ENCODE data around the gene TOMM6. TPM values are rescaled to one million over a fixed set of nuclear protein-coding genes. Genes with fewer than 3 reads are reported as not detected.

Gene TOMM6
- total and polyA plus RNA-seq, 7 experiments from 2014 or later, result 114 to 449 (median 134) TPM

DNA sequence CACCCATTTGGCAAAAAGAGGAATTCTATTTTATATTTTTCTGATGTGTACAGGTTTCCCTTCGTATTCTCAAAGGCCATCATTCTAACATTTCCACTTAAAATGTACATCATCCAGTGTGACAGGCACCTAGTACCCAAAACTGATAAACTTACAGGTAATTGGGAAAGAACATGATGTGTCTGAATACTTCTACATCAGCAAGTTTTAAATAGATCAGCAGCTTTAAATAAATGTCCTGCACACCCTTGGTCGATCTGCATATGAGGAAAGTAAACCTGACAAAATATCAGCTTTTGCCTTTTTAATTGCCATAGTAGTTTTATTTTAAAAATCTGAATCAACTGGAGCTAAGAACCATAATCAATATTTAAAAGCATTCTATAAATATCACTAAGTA lies 26.5 kb downstream of the TOMM6 start:
- H3K4me1 Mint-ChIP-seq, result peaks cover 0 to 5% (median 2%) of the 10 kb centered on the region in 7 donors
- H3K27ac Mint-ChIP-seq, result no peak overlapping the region
- no peaks in the 10 kb centered on the region for H3K4me1 ChIP-seq (ENCODE audit: control insufficient read depth in 2 of 2, insufficient read depth in 2 of 2, low read length in 2 of 2)
- no peaks in the 10 kb centered on the region for H3K9me3 ChIP-seq (ENCODE audit: control insufficient read depth in 2 of 3, low read length in 3 of 3)
- ATAC-seq, result no peak
- no peaks in the 10 kb centered on the region for H3K9me3 Mint-ChIP-seq
- intact Hi-C loops (cut with micrococcal nuclease), result no loop called here
- no peaks in the 10 kb centered on the region for H3K36me3 ChIP-seq (ENCODE audit: control insufficient read depth in 2 of 3, insufficient read depth in 3 of 3, low read length in 3 of 3)
- ChIA-PET POLR2A (interaction anchor here (0.6 to 0.8 kb wide), 3 partner anchors 14 to 198 kb away, joined by 3 read pairs; no protein-coding TSS in a partner anchor), CTCF (no interaction called here)
- H3K27ac ChIP-seq (ENCODE audit: low read depth, low read length), result no peak overlapping the region
- no peaks in the 10 kb centered on the region for H3K27me3 Mint-ChIP-seq
- no peaks in the 10 kb centered on the region for H3K27me3 ChIP-seq (ENCODE audit: control insufficient read depth in 2 of 2, insufficient read depth in 2 of 2, low read length in 2 of 2)
- no peak overlapping the region for H3K4me3 ChIP-seq (ENCODE audit: low read length)
- H3K4me3 Mint-ChIP-seq, result no peak overlapping the region
- DNase-seq, result no peak
- H3K36me3 Mint-ChIP-seq, result no peaks in the 10 kb centered on the region

DNA sequence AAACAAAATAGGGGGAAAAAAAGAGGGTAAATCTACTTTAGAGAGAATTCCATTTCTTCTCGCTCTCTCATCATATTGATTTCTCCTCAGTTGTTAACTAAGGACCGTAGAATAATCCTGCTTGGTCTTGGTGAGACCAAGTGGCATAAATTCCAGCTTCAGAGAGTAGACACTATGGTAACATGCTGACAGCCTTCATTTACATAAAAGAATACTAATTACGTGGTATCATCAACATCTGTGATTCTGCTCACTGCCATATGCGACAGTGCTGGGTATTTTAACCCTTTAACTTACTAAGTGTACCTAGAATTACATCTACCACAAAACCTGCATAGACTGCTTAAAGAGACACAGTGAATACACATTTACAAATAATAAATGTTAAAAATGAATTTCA lies 27.1 kb downstream of the TOMM6 start:
- H3K36me3 ChIP-seq (ENCODE audit: control insufficient read depth in 2 of 3, insufficient read depth in 3 of 3, low read length in 3 of 3), result no peaks in the 10 kb centered on the region
- H3K9me3 ChIP-seq (ENCODE audit: control insufficient read depth in 2 of 3, low read length in 3 of 3), result no peaks in the 10 kb centered on the region
- ATAC-seq (no peak), DNase-seq (no peak)
- no peaks in the 10 kb centered on the region for H3K4me1 ChIP-seq (ENCODE audit: control insufficient read depth in 2 of 2, insufficient read depth in 2 of 2, low read length in 2 of 2)
- H3K4me1 Mint-ChIP-seq, result peaks cover 0 to 5% (median 2%) of the 10 kb centered on the region in 7 donors
- H3K27me3 ChIP-seq (ENCODE audit: control insufficient read depth in 2 of 2, insufficient read depth in 2 of 2, low read length in 2 of 2), result no peaks in the 10 kb centered on the region
- intact Hi-C loops (cut with micrococcal nuclease), result no loop called here
- no peaks in the 10 kb centered on the region for H3K9me3 Mint-ChIP-seq
- no peaks in the 10 kb centered on the region for H3K36me3 Mint-ChIP-seq
- ChIA-PET POLR2A (no interaction called here), CTCF (no interaction called here)
- no peak overlapping the region for H3K4me3 ChIP-seq (ENCODE audit: low read length)
- H3K27me3 Mint-ChIP-seq, result no peaks in the 10 kb centered on the region
- no peak overlapping the region for H3K27ac Mint-ChIP-seq
- no peak overlapping the region for H3K27ac ChIP-seq (ENCODE audit: low read depth, low read length)
- H3K4me3 Mint-ChIP-seq, result no peak overlapping the region

DNA sequence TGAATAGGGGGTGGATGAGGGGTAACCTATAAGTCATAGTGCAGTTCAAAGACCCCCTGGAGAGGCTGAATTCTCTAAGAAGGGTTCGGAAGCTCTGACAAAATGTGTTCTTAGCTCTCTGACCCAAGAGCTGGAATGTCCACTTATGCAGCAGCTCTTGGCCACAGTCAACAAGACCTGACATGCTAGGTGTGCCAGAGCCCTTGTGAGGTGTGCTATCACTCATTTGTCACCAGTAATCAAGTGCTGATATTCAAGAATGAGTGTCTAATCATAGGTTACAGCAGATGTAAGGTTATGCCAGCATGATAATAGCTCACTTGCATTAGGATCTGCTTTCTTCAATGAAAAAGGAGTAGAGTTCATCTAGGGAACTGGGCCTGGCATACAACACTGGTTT lies 28.1 kb downstream of the TOMM6 start:
- intact Hi-C loops (cut with micrococcal nuclease), result no loop called here
- no peaks in the 10 kb centered on the region for H3K27me3 Mint-ChIP-seq
- no peak overlapping the region for H3K4me3 Mint-ChIP-seq
- H3K4me3 ChIP-seq (ENCODE audit: low read length), result no peak overlapping the region
- CTCF ChIA-PET, result interaction anchor here (0.7 kb wide), 1 partner anchor 492 kb away, joined by 3 read pairs; no protein-coding TSS in a partner anchor
- H3K36me3 Mint-ChIP-seq, result no peaks in the 10 kb centered on the region
- no peak for DNase-seq
- no peaks in the 10 kb centered on the region for H3K36me3 ChIP-seq (ENCODE audit: control insufficient read depth in 2 of 3, insufficient read depth in 3 of 3, low read length in 3 of 3)
- POLR2A ChIA-PET, result interaction anchor here (0.6 kb wide), 1 partner anchor 400 kb away, joined by 3 read pairs; no protein-coding TSS in a partner anchor
- H3K27me3 ChIP-seq (ENCODE audit: control insufficient read depth in 2 of 2, insufficient read depth in 2 of 2, low read length in 2 of 2), result no peaks in the 10 kb centered on the region
- H3K4me1 ChIP-seq (ENCODE audit: control insufficient read depth in 2 of 2, insufficient read depth in 2 of 2, low read length in 2 of 2), result no peaks in the 10 kb centered on the region
- H3K9me3 Mint-ChIP-seq, result no peaks in the 10 kb centered on the region
- no peak overlapping the region for H3K27ac ChIP-seq (ENCODE audit: low read depth, low read length)
- no peak for ATAC-seq
- H3K4me1 Mint-ChIP-seq, result peaks cover 0 to 5% (median 2%) of the 10 kb centered on the region in 7 donors
- H3K9me3 ChIP-seq (ENCODE audit: control insufficient read depth in 2 of 3, low read length in 3 of 3), result no peaks in the 10 kb centered on the region
- peak overlapping the region in 2 of 9 donors; percentile 19 to 77 for H3K27ac Mint-ChIP-seq

DNA sequence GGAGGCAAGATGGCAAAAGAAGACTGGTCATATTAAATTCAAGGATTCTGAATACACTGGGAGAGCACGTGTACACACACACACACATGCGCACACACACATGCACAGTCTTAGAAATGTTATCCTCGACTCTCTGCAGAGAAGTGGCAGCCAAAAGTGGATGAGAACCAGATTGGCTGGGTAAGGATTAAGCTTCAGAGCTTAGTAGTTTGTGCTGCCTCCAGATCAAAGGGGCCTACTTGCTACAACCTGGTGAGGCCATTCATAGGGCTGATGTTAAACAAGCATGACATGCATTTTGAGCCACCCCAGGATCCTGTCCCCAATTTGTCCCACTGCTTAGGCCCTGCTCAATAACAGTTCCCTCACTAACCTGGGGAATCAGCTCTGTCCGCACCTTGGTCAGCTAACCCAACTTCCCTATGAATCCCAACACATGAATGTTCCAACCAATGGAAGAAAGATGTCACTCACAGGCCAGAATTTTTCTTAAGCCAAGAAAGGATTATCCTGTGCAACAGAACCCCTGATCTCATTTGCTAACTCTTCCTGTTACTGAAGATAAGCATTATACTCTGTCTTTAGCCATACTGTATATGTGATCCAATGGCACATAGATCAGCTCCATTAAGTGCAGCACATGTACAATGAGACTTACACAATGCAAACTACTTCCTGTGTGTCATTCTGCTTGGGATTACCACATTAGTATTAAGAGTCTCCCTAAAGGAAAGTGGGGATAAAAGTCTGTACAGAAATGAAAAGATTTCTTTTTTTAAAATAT lies 31.0 kb downstream of the TOMM6 start:
- no peak overlapping the region for H3K4me3 Mint-ChIP-seq
- ChIA-PET POLR2A (no interaction called here), CTCF (no interaction called here)
- Histone ChIP-seq H3K4me1 (ENCODE audit: control insufficient read depth in 2 of 2, insufficient read depth in 2 of 2, low read length in 2 of 2) (no peaks in the 10 kb centered on the region), H3K27me3 (ENCODE audit: control insufficient read depth in 2 of 2, insufficient read depth in 2 of 2, low read length in 2 of 2) (no peaks in the 10 kb centered on the region), H3K4me3 (ENCODE audit: low read length) (no peak overlapping the region), H3K9me3 (ENCODE audit: control insufficient read depth in 2 of 3, low read length in 3 of 3) (no peaks in the 10 kb centered on the region), H3K36me3 (ENCODE audit: control insufficient read depth in 2 of 3, insufficient read depth in 3 of 3, low read length in 3 of 3) (no peaks in the 10 kb centered on the region), H3K27ac (ENCODE audit: low read depth, low read length) (no peak overlapping the region)
- no peaks in the 10 kb centered on the region for H3K27me3 Mint-ChIP-seq
- intact Hi-C loops (cut with micrococcal nuclease), result no loop called here
- DNase-seq (no peak), ATAC-seq (no peak)
- H3K36me3 Mint-ChIP-seq, result no peaks in the 10 kb centered on the region
- H3K9me3 Mint-ChIP-seq, result no peaks in the 10 kb centered on the region
- H3K4me1 Mint-ChIP-seq, result peaks cover 0 to 5% (median 2%) of the 10 kb centered on the region in 7 donors
- H3K27ac Mint-ChIP-seq, result no peak overlapping the region

DNA sequence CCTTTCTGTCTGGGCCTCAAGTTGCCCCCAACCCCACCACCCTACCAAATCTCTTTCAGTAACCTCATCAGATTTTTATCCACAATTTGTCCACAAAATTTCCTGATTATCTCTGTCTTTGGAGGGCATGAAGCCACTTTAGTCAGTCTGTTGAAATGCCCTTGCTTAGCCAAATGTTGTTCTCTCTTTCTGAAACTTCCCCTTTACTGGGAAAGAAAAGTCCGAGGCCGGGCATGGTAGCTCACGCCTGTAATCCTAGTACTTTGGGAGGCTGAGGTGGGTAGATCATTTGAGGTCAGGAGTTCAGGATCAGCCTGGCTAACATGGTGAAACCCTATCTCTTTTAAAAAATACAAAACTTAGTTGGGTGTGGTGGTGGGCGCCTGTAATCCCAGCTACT lies 33.8 kb downstream of the TOMM6 start:
- ATAC-seq, result no peak
- H3K4me3 ChIP-seq (ENCODE audit: low read length), result no peak overlapping the region
- Mint-ChIP-seq H3K27ac (no peak overlapping the region), H3K9me3 (peaks cover 0 to 2% (median 0%) of the 10 kb centered on the region in 11 donors), H3K4me3 (no peak overlapping the region), H3K36me3 (no peaks in the 10 kb centered on the region), H3K27me3 (no peaks in the 10 kb centered on the region), H3K4me1 (peaks cover 0 to 2% (median under 1%) of the 10 kb centered on the region in 7 donors)
- H3K9me3 ChIP-seq (ENCODE audit: control insufficient read depth in 2 of 3, low read length in 3 of 3), result no peaks in the 10 kb centered on the region
- no peak overlapping the region for H3K27ac ChIP-seq (ENCODE audit: low read depth, low read length)
- H3K36me3 ChIP-seq (ENCODE audit: control insufficient read depth in 2 of 3, insufficient read depth in 3 of 3, low read length in 3 of 3), result no peaks in the 10 kb centered on the region
- ChIA-PET POLR2A (interaction anchor here (0.6 kb wide), 1 partner anchor 26 kb away, joined by 3 read pairs; no protein-coding TSS in a partner anchor), CTCF (no interaction called here)
- DNase-seq, result no peak
- intact Hi-C loops (cut with micrococcal nuclease), result no loop called here
- no peaks in the 10 kb centered on the region for H3K27me3 ChIP-seq (ENCODE audit: control insufficient read depth in 2 of 2, insufficient read depth in 2 of 2, low read length in 2 of 2)
- H3K4me1 ChIP-seq (ENCODE audit: control insufficient read depth in 2 of 2, insufficient read depth in 2 of 2, low read length in 2 of 2), result no peaks in the 10 kb centered on the region

DNA sequence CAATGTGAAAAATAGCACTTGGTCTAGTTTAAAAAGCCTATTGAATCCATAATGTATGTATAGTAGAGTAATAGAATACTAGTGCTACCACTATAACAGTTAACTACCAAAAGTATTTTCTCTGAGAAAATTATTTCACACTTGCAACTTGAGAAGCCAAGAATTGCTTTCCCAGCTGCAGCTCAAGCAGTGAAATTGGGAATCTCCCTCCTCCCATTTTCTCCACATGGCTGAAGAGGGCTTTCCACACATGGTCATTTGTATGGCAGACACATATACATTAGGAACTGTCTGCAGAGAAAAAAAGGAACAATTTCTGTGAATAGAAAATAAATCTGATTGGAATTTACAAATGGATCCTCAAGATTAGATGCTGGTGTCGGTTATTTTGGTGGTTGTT lies 34.5 kb downstream of the TOMM6 start:
- no peak for ATAC-seq
- ChIA-PET CTCF (no interaction called here), POLR2A (interaction anchor here (0.7 kb wide), 1 partner anchor 189 kb away, joined by 3 read pairs; no protein-coding TSS in a partner anchor)
- Mint-ChIP-seq H3K4me1 (peaks cover 0 to 1% (median 0%) of the 10 kb centered on the region in 7 donors), H3K27me3 (no peaks in the 10 kb centered on the region), H3K36me3 (no peaks in the 10 kb centered on the region), H3K4me3 (no peak overlapping the region), H3K27ac (no peak overlapping the region), H3K9me3 (peaks cover 0 to 2% (median 0%) of the 10 kb centered on the region in 11 donors)
- H3K36me3 ChIP-seq (ENCODE audit: control insufficient read depth in 2 of 3, insufficient read depth in 3 of 3, low read length in 3 of 3), result no peaks in the 10 kb centered on the region
- H3K4me1 ChIP-seq (ENCODE audit: control insufficient read depth in 2 of 2, insufficient read depth in 2 of 2, low read length in 2 of 2), result no peaks in the 10 kb centered on the region
- no peaks in the 10 kb centered on the region for H3K9me3 ChIP-seq (ENCODE audit: control insufficient read depth in 2 of 3, low read length in 3 of 3)
- no peaks in the 10 kb centered on the region for H3K27me3 ChIP-seq (ENCODE audit: control insufficient read depth in 2 of 2, insufficient read depth in 2 of 2, low read length in 2 of 2)
- no peak overlapping the region for H3K4me3 ChIP-seq (ENCODE audit: low read length)
- no peak overlapping the region for H3K27ac ChIP-seq (ENCODE audit: low read depth, low read length)
- DNase-seq, result no peak
- intact Hi-C loops (cut with micrococcal nuclease), result no loop called here

DNA sequence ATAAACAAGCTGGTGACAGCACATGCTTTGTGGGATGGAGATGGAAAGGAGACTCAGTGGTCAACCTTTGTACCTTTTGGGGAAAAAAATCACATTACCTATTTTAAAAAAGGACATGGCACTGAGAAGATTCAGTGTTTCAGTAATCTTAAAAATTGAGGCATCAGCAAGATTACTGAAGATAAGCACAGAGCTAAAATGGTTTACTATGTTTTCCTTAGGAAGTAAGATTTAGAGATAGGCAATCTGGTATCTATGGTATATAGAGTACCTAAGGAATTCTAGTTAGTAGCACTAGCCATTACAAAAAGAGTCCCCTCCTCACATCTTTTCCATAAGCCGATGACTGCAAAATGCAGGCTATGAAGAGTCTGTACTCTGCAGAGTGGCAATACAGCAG lies 35.7 kb downstream of the TOMM6 start:
- Histone ChIP-seq H3K27ac (ENCODE audit: low read depth, low read length) (no peak overlapping the region), H3K4me3 (ENCODE audit: low read length) (no peak overlapping the region), H3K4me1 (ENCODE audit: control insufficient read depth in 2 of 2, insufficient read depth in 2 of 2, low read length in 2 of 2) (no peaks in the 10 kb centered on the region), H3K9me3 (ENCODE audit: control insufficient read depth in 2 of 3, low read length in 3 of 3) (no peaks in the 10 kb centered on the region), H3K36me3 (ENCODE audit: control insufficient read depth in 2 of 3, insufficient read depth in 3 of 3, low read length in 3 of 3) (no peaks in the 10 kb centered on the region), H3K27me3 (ENCODE audit: control insufficient read depth in 2 of 2, insufficient read depth in 2 of 2, low read length in 2 of 2) (no peaks in the 10 kb centered on the region)
- Mint-ChIP-seq H3K4me3 (no peak overlapping the region), H3K36me3 (no peaks in the 10 kb centered on the region), H3K27me3 (no peaks in the 10 kb centered on the region), H3K4me1 (no peaks in the 10 kb centered on the region), H3K9me3 (peaks cover 0 to 2% (median 0%) of the 10 kb centered on the region in 11 donors), H3K27ac (no peak overlapping the region)
- intact Hi-C loops (cut with micrococcal nuclease), result no loop called here
- DNase-seq, result no peak
- ATAC-seq, result no peak
- ChIA-PET POLR2A (no interaction called here), CTCF (no interaction called here)
